Lung (tissue), 12 donors: ENCODE results near the gene LCA5L. TPM values are rescaled to one million over a fixed set of nuclear protein-coding genes. Genes with fewer than 3 reads are reported as not detected.

Source experiments
- ATAC-seq: fragments of 200-7000 bp; cut with Tn5 transposase; one replicate; pipeline ENCODE4 v1.9.1; 2020; ENCODE audit warnings: moderate number of reproducible peaks; ENCODE audit not compliant: insufficient read depth, low FRiP score
- DNase-seq, 3 donors: peaks; one replicate each; pipeline ENCODE4 v3.0.0-alpha.2; 2013 to 2017
- H3K27ac ChIP-seq, 2 donors: one replicate each; pipeline ENCODE4 v1.5.1; 2013; ENCODE audit warnings: mild to moderate bottlenecking in 2 of 2, moderate library complexity in 2 of 2, control low read depth in 1 of 2, inconsistent platforms in 1 of 2, low read depth in 1 of 2, low read length in 1 of 2
- H3K27me3 ChIP-seq, 3 donors: one replicate each; pipeline ENCODE4 v1.5.1; 2013; ENCODE audit warnings: low read length in 2 of 3; ENCODE audit not compliant: control insufficient read depth in 3 of 3, insufficient read depth in 3 of 3
- H3K36me3 ChIP-seq, 4 donors: one replicate each; pipeline ENCODE4 v1.5.1; 2013; ENCODE audit warnings: low read length in 4 of 4, mild to moderate bottlenecking in 1 of 4, moderate library complexity in 1 of 4; ENCODE audit not compliant: control insufficient read depth in 4 of 4, insufficient read depth in 4 of 4
- H3K4me1 ChIP-seq, 5 donors: one replicate each; pipeline ENCODE4 v1.5.1; 2013; ENCODE audit warnings: low read length in 5 of 5, mild to moderate bottlenecking in 2 of 5, moderate library complexity in 1 of 5; ENCODE audit not compliant: control insufficient read depth in 5 of 5, insufficient read depth in 5 of 5
- H3K4me3 ChIP-seq: one replicate; pipeline ENCODE4 v1.5.1; 2013; ENCODE audit warnings: mild to moderate bottlenecking, control low read depth, moderate library complexity
- H3K9ac ChIP-seq, 2 donors: one replicate each; pipeline ENCODE4 v1.5.1; 2013; ENCODE audit warnings: low read length in 2 of 2, control low read depth in 1 of 2; ENCODE audit not compliant: insufficient read depth in 1 of 2
- H3K9me3 ChIP-seq, 4 donors: one replicate each; pipeline ENCODE4 v1.5.1; 2013; ENCODE audit warnings: low read length in 3 of 4, mild to moderate bottlenecking in 1 of 4, moderate library complexity in 1 of 4; ENCODE audit not compliant: control insufficient read depth in 4 of 4, insufficient read depth in 3 of 4
- WGBS, 2 donors: extraction: QIAGEN DNeasy Blood & Tissue Kit; methylation state at CpG; one replicate each; pipeline ENCODE4 v1.1.7; 2013; 5-methylcytosine and 5-hydroxymethylcytosine counted together
- polyA plus RNA-seq, 2 donors: library from polyadenylated mRNA; stranded (reverse); fragments of 200-250 nt; gene quantifications; one replicate each; pipeline ENCODE4 v1.2.1, GENCODE V29; 2013
- total RNA-seq, 2 donors: library from RNA; depleted of rRNA in 1 of 2; stranded (reverse); fragments of >200 nt in 1 of 2; gene quantifications; one replicate each; pipeline ENCODE4 v1.2.1, GENCODE V29; 2014 to 2021
- TF ChIP-seq, protein P1 (sequence below): IDR thresholded peaks from 2 replicates; pipeline ENCODE4 v1.5.1; 2012; ENCODE audit warnings: mild to moderate bottlenecking; ENCODE audit errors: control extremely low read depth, extremely low read depth
- donor health status: control.
- donor health status: control.
- donor health status: Bipolar disorder and iron deficiency.
- donor health status: healthy.
- donor health status: DM: yes; HTN: yes; CAD: no.

The LCA5L gene
- total and polyA plus RNA-seq, 4 donors = 2.4 to 6.5 (median 3.7) TPM

DNA sequence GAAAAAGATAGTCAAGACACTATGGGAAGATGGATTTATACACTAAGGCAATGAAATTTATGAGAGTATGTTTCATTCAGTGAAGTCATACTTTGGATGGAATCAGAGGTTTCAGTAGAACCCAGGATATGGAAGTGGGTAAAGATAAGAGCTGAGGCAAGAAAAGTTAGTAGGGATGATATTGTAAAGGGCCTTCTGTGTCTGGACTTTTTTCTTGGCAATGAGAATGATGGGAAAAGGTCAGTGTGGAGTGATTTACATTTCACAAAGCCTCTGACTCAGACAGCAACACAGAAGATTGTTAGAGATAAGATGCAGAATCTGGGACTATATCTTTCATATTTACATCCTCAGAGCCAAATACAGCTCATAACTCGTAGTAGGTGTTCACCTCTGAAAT lies 38.3 kb upstream of the LCA5L start:
- Histone ChIP-seq H3K9ac (no peak overlapping the region), H3K4me1 (peaks cover 0 to 11% (median 0%) of the 10 kb centered on the region in 5 donors), H3K27me3 (no peaks in the 10 kb centered on the region), H3K9me3 (no peaks in the 10 kb centered on the region), H3K4me3 (no peak overlapping the region), H3K36me3 (no peaks in the 10 kb centered on the region), H3K27ac (no peak overlapping the region)
- WGBS, 2 donors = 73 to 85% methylated on average over 1 of the region's 1 CpG
- ATAC-seq (no peak), DNase-seq (no peak)
- TF ChIP-seq, protein P1, sequence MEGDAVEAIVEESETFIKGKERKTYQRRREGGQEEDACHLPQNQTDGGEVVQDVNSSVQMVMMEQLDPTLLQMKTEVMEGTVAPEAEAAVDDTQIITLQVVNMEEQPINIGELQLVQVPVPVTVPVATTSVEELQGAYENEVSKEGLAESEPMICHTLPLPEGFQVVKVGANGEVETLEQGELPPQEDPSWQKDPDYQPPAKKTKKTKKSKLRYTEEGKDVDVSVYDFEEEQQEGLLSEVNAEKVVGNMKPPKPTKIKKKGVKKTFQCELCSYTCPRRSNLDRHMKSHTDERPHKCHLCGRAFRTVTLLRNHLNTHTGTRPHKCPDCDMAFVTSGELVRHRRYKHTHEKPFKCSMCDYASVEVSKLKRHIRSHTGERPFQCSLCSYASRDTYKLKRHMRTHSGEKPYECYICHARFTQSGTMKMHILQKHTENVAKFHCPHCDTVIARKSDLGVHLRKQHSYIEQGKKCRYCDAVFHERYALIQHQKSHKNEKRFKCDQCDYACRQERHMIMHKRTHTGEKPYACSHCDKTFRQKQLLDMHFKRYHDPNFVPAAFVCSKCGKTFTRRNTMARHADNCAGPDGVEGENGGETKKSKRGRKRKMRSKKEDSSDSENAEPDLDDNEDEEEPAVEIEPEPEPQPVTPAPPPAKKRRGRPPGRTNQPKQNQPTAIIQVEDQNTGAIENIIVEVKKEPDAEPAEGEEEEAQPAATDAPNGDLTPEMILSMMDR = no peak

DNA sequence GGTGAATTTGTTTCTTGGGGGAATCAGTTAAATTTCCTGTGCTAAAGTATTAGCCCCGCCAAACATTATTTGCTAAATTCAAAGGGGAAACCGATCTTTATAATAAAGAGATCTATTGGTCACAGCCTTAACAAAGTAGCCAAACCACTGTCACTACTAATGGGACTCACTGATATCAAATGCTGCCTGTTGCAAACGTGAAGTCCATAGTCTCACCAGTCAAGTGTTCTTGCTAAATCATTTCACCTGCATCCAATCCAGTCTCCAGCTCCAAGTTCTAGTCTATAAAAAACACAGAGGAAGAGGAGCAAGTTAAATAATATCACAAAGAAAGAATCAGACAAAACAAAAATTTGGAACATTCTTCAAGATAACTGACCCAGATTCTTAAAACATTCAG lies 36.3 kb upstream of the LCA5L start:
- DNase-seq (no peak), ATAC-seq (no peak)
- Histone ChIP-seq H3K4me1 (peaks cover 0 to 11% (median 0%) of the 10 kb centered on the region in 5 donors), H3K9ac (no peak overlapping the region), H3K4me3 (no peak overlapping the region), H3K27me3 (no peaks in the 10 kb centered on the region), H3K27ac (no peak overlapping the region), H3K36me3 (peaks cover 0 to 3% (median 0%) of the 10 kb centered on the region in 4 donors), H3K9me3 (no peaks in the 10 kb centered on the region)
- WGBS, 2 donors = 85 to 95% methylated on average over 3 of the region's 3 CpGs
- TF ChIP-seq, protein P1 = no peak

DNA sequence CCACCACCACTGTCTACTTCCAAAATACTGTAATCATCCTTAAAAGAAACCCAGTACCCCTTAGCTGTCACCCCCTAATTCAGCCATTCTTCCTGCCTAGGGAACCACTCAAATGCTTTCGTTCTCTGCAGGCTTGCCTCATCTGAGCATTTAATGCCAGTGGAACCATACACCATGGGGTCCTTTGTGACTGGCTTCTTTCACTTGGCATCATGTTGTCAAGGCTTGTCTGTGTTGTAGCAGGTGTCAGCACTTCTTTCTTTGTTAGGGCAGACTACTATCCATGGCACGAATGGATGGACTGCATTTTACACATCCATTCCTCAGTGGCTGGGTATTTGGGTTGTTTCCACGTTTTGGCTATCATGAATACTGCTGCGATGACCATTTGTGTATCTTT lies 34.7 kb upstream of the LCA5L start:
- Histone ChIP-seq H3K4me3 (no peak overlapping the region), H3K9me3 (no peaks in the 10 kb centered on the region), H3K27me3 (no peaks in the 10 kb centered on the region), H3K4me1 (peaks cover 0 to 11% (median 0%) of the 10 kb centered on the region in 5 donors), H3K9ac (no peak overlapping the region), H3K36me3 (peaks cover 0 to 5% (median 0%) of the 10 kb centered on the region in 4 donors), H3K27ac (no peak overlapping the region)
- ATAC-seq = no peak
- 92 to 94% methylated on average over 4 of the region's 4 CpGs for WGBS, 2 donors
- no peak for DNase-seq
- TF ChIP-seq, protein P1 = no peak

DNA sequence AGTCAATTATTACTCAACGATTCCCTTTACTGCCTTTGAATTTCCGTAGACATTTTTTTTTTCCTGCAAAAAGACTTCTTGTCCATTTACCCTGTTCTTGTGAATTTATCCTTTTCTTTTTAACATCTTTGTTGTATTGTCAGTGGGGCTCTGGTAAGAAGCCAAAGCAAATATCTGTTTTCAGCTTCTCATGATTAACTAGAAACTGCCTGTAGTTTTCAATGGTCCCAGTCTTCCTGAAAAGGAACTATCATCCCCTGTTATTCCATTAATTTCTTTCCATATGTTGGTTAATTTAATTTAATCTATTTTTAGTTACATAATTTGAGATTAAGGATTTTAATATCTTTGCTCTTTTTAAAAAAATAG lies 34.2 kb upstream of the LCA5L start:
- ATAC-seq = no peak
- H3K9me3 ChIP-seq = no peaks in the 10 kb centered on the region
- no peak for DNase-seq
- no peak overlapping the region for H3K27ac ChIP-seq
- WGBS, 2 donors = 37 to 59% methylated on average over 2 of the region's 2 CpGs
- no peak overlapping the region for H3K4me3 ChIP-seq
- peaks cover 0 to 5% (median 0%) of the 10 kb centered on the region in 4 donors for H3K36me3 ChIP-seq
- H3K9ac ChIP-seq = no peak overlapping the region
- TF ChIP-seq, protein P1 = no peak
- peaks cover 0 to 9% (median 0%) of the 10 kb centered on the region in 5 donors for H3K4me1 ChIP-seq
- no peaks in the 10 kb centered on the region for H3K27me3 ChIP-seq
